Body of pancreas (tissue), 4 donors: Measurements from ENCODE around the gene SLC7A6OS.

Experiments
- CTCF ChIP-seq, 7 experiments: fragments of 450-650 bp in 4 of 7; fragments of 200-600 bp in 3 of 7; sonication (generic) in 3 of 7; IDR thresholded peaks; one replicate each; pipeline ENCODE4 v1.5.1; 2016 to 2019; ENCODE audit warnings: antibody characterized with exemption in 7 of 7
- POLR2A ChIP-seq, 3 donors: fragments of 450-650 bp; IDR thresholded peaks; one replicate each; pipeline ENCODE4 v1.6.1; 2016; ENCODE audit warnings: antibody characterized with exemption in 3 of 3, mild to moderate bottlenecking in 2 of 3

GRCh38 chr16:68283801-68284598 is 26.7 kb downstream of the SLC7A6OS start:
- TF ChIP-seq CTCF (IDR thresholded peaks at IDR 0.05), result no peak
- TF ChIP-seq POLR2A (IDR thresholded peaks at IDR 0.05), result no peak
